ENCODE data around the gene NME2.
"Not testable (repeated sequence)": the region's sequence is repeated elsewhere in the genome, so short reads cannot be mapped to it uniquely, and the experiment has no call there.

Gene NME2

DNA sequence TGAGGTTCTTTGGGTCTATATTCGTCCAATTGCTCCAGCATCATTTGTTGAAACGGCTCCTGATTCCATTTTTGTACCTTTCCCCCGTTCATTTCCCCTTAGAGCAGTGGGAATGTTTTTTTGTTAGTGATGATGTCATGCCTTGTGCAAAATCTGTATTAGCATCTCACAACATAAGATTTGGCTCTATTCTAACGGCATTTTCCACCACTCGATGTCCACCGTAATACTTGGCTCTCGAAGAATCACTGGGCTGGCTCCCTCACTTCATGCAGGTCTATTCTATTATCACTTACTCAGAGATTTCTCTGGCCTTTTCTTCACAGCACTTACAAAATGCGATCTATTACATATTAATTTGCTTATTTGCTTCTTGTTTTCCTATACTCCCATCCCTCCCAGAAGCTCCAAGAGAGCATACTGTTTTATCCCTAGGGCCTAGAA is 13.4 kb upstream of the NME2 start:
- in situ Hi-C loops (cut with MboI; ENCODE audit: low sequenced_read_pairs) = no loop called here

DNA sequence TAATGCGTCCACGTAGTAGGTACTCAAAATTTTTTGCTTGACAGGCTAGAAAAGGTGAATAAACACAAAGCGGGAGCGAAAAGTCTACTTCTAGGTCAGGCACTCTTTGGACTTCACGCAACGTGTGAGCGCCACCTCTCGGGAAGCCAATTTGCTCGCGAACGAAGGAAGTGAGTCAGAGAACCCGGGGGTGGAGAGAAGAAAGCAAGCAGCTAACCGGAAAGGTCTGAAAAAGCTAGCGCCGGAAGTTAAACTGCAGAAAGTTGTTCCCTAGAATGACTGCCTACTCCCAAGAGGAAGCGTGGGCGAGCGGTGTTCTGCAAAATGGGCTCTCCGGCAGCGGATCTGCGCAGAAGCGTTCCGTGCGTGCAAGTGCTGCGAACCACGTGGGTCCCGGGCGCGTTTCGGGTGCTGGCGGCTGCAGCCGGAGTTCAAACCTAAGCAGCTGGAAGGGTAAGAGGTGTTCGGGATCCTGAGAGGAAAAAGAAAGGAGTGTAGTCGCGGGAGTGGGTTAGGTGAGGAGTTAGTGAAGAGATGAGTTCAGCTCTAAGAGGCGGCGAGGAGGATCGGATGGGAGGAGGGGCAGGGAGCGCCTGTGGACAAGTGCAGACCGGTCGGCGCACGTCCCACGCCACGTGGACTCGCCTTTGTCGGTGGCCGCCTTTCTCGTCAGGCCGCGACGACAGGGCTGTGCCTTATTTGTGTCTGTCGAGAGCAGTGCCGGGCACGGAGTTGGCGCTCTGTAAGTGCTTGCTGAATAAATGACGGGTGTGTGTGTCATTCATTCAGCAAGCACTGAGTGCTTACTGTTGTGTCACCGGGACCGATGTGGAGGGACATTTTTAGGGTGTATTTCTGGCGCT is 12.8 kb upstream of the NME2 start, which contains the start of gene NME1:
TSS of gene NME1 (plus strand) at position 350 of the 863 bp plus-strand sequence. CDS start 2,096 bp downstream, outside the sequence.
- in situ Hi-C loops (cut with MboI; ENCODE audit: low sequenced_read_pairs) = no loop called here

DNA sequence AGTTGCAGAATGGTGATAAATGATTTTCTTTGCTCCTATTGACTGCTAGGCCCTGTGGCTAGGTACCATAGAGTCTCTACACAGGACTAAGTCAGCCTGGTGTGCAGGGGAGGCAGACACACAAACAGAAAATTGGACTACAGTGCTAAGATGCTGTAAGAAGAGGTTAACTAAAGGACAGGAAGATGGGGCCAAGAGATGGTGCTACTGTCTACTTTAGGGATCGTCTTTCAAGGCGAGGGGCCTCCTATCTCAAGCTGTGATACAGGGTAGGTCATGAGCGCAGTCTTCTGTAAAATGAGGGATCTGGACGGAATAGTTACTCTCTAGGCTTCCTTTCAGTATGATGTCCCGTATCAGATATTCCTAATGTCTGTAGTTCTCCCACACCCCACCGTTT is 12.0 kb upstream of the NME2 start:
- in situ Hi-C loops (cut with MboI; ENCODE audit: low sequenced_read_pairs) = no loop called here

DNA sequence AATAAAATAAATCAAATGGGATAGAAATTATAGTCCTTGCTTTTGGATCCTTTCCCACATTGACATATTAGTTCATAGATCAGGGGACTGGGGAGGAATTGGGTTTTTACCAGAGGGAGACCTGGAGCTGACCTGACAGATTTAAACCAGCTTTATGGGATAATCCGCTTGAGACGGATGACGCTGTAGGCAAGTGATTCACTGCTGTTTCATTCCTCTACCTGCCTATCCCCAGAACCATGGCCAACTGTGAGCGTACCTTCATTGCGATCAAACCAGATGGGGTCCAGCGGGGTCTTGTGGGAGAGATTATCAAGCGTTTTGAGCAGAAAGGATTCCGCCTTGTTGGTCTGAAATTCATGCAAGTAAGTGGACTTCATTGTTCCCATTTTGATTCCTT is 10.8 kb upstream of the NME2 start:
- in situ Hi-C loops (cut with MboI; ENCODE audit: low sequenced_read_pairs) = no loop called here

DNA sequence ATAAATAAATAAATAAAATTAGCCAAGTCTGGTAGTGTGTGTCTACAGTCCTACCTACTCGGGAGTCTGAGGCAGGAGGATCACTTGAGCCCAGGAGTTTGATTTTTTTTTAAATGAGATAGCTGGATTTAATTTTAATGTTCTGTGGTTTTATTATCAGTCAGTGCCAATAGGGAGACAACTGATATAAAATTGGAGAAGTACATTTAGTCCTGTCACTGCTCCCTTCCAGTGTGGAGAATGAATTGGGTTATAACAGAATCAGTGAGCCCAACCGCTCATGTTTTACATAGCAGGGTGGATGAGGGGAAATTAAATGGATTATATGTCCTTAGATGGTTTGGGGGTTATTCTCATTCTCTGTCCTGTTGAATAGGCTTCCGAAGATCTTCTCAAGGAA is 6.6 kb upstream of the NME2 start:
- in situ Hi-C loops (cut with MboI; ENCODE audit: low sequenced_read_pairs) = no loop called here

DNA sequence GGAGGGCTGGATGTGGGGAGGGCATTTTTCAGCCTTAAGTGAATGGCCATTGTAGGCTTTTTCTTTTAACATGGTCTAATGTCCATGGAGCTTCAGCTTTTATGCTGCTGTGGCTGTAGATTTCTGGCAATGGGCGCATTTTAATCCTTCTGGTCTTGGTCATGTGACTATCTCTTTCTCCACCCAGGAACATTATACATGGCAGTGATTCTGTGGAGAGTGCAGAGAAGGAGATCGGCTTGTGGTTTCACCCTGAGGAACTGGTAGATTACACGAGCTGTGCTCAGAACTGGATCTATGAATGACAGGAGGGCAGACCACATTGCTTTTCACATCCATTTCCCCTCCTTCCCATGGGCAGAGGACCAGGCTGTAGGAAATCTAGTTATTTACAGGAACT is 4.7 kb upstream of the NME2 start:
- in situ Hi-C loops (cut with MboI; ENCODE audit: low sequenced_read_pairs) = no loop called here

DNA sequence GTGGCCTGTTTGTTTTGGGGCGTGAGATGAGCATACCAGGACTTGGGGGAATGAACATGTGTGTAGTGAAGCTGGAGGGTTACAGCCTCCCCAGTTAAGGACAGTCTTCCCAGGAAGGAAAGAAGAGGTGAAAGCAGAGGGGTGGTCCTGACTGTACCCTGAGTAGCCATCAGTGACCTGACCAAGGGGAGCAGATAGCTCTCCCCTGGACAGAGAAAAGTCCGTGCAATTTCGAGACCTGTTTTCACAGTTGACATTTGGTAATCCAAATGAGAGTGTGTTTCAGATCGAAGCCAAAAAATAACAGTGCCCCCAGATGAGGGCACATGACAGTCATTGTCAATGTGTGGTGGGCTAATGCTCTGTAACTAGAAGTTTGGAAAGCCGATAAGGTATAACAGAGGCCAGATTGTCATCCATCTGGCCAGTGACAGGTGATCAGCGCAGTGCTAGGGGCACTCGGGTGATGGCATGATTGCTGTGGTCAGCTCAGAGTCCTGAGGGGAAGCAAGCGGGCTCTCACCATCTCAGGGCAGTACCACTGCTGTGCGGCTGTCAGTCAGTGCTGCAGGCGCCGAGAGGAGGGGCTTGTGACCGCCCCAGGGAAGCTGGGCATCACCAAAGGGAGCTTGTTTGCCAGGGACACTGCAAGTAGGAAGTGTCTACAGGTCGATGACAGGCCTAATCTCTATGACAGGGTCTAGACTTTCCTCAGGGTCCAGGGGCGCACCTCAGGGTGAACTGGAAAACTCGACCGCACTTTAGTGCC is 1.1 kb upstream of the NME2 start:
- in situ Hi-C loops (cut with MboI; ENCODE audit: low sequenced_read_pairs) = no loop called here

DNA sequence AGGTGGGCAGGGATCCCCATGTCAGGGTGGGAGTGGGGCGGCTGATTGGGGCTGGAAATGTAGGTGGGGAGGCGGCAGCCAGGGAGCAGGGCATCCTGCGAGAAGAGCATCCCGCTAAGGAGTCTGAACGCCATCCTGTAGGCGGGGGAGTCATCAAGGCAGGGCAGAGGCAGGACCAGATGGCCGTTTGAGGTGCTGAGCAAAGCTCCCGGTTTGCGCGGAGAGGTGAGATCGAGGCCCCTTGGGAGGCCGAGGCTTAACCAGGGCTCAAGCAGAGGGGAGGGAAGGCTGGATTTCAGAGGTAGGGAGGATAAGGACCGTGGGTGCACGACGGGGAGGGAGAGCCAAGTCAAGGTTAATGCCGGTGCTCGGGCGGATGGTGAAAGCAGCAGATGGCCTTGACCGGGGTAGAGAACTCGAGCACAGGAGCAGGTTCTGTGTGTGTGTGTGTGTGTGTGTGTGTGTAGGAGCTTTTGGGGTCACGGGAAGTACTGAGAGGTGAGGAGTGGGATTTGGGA is 472 bp upstream of the NME2 start:
- in situ Hi-C loops (cut with MboI; ENCODE audit: low sequenced_read_pairs) = no loop called here

DNA sequence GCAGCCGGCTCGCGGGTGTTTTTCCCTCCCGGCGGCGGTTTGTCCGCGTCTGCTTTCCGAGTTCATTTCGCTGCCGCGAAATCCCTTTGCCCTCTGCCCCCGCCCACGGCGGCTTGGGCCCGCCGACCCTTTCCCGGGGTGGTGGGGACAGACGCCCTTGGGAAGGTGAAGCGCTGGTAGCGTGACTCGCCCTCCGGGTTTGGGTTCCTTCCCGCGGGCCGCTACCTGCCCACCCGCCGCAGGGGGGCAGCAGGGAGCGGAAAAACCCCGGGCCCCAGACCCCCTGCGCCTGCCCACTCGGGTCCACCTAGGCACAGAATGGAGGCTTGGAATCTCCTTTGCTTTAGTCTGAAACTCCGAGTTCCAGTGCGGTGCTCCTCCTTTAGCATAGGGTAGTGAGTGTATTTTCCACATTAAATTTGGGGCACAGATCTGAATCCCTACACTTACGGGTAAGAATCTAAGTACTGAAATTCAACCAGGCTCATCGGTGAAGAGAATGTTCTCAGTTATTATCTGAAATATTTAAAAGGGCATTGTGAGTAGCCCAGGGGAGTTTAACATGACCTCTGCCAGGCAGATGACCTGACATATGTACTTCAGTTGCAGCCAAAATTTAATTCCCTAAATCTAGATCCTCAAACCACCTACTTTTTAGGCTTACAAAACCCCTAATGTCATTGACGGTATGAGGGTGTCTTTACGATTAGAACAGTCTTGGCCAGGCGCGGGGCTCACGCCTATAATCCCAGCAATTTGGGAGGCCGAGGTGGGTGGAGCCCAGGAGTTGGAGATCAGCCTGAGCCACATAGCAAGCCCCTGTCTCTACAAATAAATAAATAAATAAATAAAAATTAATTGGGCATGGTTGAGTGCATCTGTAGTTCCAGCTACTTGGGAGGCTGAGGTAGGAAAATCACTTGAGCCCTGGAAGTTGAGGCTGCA is 1.0 kb downstream of the NME2 start:
- in situ Hi-C loops (cut with MboI; ENCODE audit: low sequenced_read_pairs) = no loop called here

DNA sequence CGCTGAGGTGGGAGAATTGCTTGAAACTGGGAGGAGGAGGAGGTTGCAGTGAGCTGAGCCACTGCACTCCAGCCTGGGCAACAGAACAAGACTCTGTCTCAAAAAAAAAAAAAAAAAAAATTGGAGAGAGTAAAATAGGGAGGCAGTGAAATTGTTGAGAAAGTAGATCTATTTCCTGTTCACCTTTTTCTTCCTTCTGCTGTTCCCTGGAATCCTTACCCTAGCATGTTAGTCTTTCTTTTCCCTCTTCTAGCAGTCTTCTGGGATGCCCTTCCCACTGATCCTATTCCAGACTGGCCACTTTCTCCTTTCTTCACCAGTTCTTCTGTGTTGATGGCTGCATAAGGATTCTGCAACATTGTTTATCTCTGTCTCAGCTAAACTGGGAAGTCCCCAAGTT is 3.1 kb downstream of the NME2 start:
- in situ Hi-C loops (cut with MboI; ENCODE audit: low sequenced_read_pairs) = no loop called here

DNA sequence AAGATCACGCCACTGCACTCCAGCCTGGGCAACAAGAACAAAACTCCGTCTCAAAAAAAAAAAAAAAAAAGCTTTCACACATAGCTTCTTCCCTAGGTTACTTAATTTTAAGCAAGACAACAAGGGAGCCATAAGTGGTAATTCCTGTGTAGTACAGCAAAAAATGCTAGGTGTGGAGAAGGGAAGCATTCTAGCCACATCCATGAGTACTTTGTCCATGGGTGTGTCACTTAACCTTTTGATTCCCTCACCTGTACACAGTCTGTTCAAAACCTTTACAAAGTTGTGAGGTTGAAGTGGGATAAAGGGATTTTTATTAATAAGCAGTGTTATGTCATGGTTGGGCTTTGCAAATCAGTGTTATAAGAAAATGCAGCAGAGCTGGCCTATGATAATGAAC is 4.5 kb downstream of the NME2 start:
- in situ Hi-C loops (cut with MboI; ENCODE audit: low sequenced_read_pairs) = no loop called here

DNA sequence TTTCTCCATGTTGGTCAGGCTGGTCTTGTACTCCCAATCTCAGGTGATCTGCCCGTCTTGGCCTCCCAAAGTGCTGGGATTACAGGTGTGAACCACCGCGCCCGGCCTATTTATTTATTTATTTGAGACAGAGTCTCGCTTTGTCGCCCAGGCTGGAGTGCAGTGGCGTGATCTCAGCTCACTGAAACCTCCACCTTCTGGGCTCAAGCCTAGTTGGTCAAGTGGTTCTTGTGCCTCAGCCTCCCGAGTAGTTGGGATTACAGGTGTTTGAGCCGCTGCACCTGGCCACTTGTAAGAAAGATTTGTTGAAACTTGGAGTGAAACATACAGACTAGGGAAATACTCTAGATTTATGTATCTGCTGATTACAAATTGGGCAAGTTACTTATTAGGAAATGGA is 5.8 kb downstream of the NME2 start:
- in situ Hi-C loops (cut with MboI; ENCODE audit: low sequenced_read_pairs) = not testable (repeated sequence)

DNA sequence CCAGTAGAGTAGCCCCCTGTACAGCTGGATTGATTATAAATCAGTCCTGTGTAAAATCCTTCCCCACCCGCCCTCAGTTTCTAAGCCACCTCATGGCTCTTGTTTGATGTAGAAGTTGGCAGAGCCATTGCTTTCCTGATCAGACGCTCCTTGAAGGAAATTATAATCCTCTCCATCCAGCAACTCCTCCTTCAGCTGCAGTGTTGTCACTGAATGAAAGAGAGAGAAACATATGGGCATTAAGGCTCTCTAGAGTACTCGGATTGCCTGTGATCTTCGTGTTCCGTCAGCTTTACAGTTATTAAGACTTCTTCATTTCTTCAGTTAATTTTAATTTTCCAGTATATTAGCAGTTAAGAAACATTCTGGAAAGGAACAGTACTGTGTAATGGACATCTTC is 14.3 kb downstream of the NME2 start:
- in situ Hi-C loops (cut with MboI; ENCODE audit: low sequenced_read_pairs) = no loop called here

DNA sequence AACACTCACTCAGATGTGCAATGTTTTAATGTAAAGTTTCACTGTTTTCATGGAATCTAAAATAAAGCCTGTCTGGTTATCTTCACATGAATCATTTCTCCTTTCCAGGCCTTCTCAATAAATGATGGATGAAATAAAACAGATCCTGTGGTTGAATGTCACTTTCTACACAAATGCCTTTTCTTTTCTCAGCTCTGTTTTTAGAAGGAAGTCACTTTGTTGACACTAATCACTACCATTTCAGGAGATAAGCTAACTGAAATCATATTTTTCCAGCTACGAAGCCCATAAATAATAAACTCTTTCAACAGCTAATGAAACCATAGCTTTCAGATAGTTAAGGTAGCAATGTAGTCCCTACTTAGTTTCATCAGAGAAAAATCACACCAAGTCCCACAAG is 17.9 kb downstream of the NME2 start:
- in situ Hi-C loops (cut with MboI; ENCODE audit: low sequenced_read_pairs) = no loop called here

DNA sequence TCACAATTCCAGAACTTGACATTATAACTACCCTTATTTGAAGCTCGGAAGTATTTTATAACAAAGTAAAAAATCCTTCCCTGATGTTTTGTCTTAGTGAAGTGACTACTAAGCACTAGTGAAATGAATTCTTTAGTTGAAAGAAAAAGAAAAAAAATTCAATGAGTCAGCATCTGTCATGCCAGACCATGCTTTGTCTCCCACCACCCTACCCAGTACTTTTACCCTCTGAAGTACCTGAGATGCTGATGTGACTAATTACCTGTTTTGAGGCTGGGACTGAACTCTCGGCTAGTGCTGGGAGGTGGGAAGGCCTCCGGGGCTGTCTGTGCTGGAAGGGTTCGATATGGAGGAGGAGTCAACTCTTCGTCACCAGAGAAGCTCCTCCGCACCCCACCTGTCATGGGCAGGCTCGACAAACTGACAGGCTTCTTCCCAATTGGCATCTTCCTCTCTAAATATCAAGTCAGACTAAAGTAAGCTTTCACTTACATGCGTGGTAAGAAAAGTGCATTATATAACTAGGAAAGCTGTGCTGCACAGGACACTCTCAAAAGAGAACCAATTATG is 19.6 kb downstream of the NME2 start:
- in situ Hi-C loops (cut with MboI; ENCODE audit: low sequenced_read_pairs) = no loop called here

DNA sequence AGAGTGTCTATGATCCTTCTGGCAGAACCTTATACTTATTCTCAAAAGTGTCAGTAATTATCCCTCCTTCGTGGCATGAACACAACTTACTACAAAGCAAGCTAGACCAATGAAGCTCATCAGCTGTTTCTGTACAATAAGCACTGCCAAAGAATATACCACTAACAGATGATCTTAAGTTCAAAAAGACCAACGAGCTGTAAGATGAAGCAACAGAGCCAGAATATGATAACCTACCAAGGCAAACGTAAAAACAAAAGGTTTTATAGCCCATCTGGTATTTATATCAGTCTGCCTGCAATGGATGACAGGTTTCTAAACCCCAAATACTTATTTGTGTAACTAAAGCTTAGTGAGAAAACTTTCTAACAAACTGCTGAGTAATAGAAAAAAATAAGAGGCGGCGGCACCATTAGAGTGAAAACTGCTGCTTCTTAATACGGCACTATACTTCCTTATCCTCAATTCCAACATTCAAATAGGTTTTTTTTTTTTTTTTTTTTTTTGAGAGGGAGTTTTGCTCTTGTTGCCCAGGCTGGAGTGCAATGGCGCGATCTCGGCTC is 22.1 kb downstream of the NME2 start:
- in situ Hi-C loops (cut with MboI; ENCODE audit: low sequenced_read_pairs) = no loop called here

DNA sequence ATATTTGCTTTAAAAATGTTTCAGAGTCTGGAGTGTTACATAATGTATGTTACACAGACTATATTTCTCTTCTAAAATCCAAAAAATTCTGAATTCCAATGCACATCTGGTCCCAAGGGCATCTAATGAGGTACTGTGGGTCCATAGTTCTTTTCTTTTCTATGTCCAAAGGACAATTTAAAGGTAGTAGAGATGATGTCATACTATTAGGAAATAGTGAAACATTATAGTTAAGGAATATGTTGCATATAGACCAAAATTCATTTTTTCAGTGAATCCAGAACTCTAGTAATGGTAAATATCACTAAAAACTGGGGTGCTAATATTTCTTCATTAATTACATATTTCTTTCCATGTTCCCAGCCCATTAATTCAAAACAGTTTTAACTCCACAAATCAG is 23.0 kb downstream of the NME2 start:
- in situ Hi-C loops (cut with MboI; ENCODE audit: low sequenced_read_pairs) = no loop called here

DNA sequence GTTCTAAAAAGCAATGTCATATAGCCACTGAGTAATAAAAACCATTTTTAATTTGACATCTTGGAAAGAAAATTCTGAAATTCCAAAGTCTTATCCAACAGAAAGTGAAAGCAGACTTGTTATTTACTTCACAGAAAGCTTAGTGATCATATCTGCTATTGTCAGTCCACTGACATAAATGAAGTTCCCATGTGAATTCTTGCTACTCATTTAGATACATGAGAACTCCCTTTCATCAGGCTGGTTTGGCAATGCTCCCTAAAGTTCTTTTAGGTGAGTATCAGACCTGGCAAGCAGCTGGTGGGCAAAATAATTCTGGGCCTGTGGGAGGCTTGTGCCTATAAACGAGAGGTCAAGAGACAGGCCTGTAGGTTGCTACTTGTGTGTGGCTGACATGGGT is 23.4 kb downstream of the NME2 start:
- in situ Hi-C loops (cut with MboI; ENCODE audit: low sequenced_read_pairs) = no loop called here

DNA sequence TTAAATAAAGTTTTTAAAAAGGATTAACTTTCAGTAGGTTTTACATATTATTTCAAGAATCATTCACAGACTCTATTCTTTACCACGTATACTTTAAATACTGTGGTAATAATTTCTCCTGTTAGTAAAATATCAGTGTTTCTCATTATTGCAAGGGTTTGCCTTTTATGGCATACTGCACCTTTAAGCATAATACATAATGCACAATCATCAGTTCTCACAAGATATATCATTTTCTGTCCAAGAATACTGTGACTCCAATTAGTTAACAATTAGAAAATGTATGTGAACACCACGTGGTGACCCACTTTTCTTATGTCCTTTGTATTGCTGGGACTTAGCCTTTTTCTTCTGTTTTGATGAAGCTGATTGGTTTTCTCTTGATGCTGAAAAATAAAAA is 25.7 kb downstream of the NME2 start:
- in situ Hi-C loops (cut with MboI; ENCODE audit: low sequenced_read_pairs) = no loop called here

DNA sequence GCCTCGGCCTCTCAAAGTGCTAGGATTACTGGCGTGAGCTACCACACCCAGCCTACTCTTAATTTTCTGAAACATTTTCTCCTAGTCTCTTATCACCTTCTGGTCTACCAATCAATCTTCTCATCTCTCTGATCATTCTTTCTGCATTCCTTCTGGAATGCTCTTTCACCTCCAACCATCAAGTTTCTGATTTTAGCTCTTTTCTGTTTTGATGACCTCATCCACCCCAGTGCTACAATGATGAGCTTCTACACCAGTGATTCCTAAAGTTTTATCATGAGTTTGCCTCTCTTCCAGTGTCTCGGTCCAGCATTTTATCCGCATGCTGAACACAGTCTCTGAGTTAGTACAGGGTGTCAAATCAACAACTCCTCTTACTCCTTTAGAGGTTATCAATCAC is 31.5 kb downstream of the NME2 start:
- in situ Hi-C loops (cut with MboI; ENCODE audit: low sequenced_read_pairs) = no loop called here

Data from hTERT RPE-1 (cell line).